Smooth muscle cell (in vitro differentiated cells): ENCODE results near the gene CCM2. TPM values are rescaled to one million over a fixed set of nuclear protein-coding genes. Genes with fewer than 3 reads are reported as not detected.

ENCODE experiments used
- DNase-seq: peaks from one replicate; lab custom pipeline; 2025; ENCODE audit not compliant: unreplicated experiment; lab: John Stamatoyannopoulos, UW
- H2AFZ ChIP-seq: fragments of 200-600 bp; sonication (generic); 2 replicates; pipeline ENCODE4 v1.6.0; 2016; ENCODE audit warnings: antibody characterized with exemption, low read depth, mild to moderate bottlenecking
- H3F3A ChIP-seq: fragments of 200-600 bp; sonication (generic); 2 replicates; pipeline ENCODE4 v1.6.0; 2017; ENCODE audit warnings: antibody characterized with exemption, low read depth
- H3K27ac ChIP-seq: fragments of 200-600 bp; sonication (generic); 2 replicates; pipeline ENCODE4 v1.5.1; 2016; ENCODE audit warnings: low read depth, mild to moderate bottlenecking
- H3K27me3 ChIP-seq: fragments of 200-600 bp; sonication (generic); 2 replicates; pipeline ENCODE4 v1.6.1; 2016; ENCODE audit warnings: low read depth, mild to moderate bottlenecking
- H3K36me3 ChIP-seq: fragments of 200-600 bp; sonication (generic); 2 replicates; pipeline ENCODE4 v1.5.1; 2016; ENCODE audit warnings: low read depth
- H3K4me1 ChIP-seq: fragments of 200-600 bp; sonication (generic); 2 replicates; pipeline ENCODE4 v1.5.1; 2016; ENCODE audit warnings: low read depth
- H3K4me2 ChIP-seq: fragments of 200-600 bp; sonication (generic); 2 replicates; pipeline ENCODE4 v1.6.0; 2016; ENCODE audit warnings: mild to moderate bottlenecking
- H3K4me3 ChIP-seq: fragments of 200-600 bp; sonication (generic); 2 replicates; pipeline ENCODE4 v1.5.1; 2016; ENCODE audit warnings: mild to moderate bottlenecking
- H3K79me2 ChIP-seq: fragments of 200-600 bp; sonication (generic); 2 replicates; pipeline ENCODE4 v1.6.0; 2016; ENCODE audit warnings: low read depth, mild to moderate bottlenecking
- H3K9ac ChIP-seq: fragments of 200-600 bp; sonication (generic); 2 replicates; pipeline ENCODE4 v1.6.0; 2016; ENCODE audit warnings: low read depth
- H3K9me3 ChIP-seq: fragments of 200-600 bp; sonication (generic); replicated peaks from 2 replicates; pipeline ENCODE4 v1.5.1; 2016; ENCODE audit warnings: low read depth
- H4K20me1 ChIP-seq: fragments of 200-600 bp; sonication (generic); 2 replicates; pipeline ENCODE4 v1.6.0; 2016; ENCODE audit warnings: low read depth
- CTCF ChIP-seq: fragments of 200-600 bp; sonication (generic); IDR thresholded peaks from 2 replicates; pipeline ENCODE4 v1.5.1; 2017; ENCODE audit warnings: borderline replicate concordance, mild to moderate bottlenecking, antibody characterized with exemption; ENCODE audit not compliant: insufficient read depth, poor library complexity, severe bottlenecking
- WGBS: methylation state at CpG from one replicate; pipeline ENCODE4 v1.1.7; 2016; ENCODE audit warnings: low lambda C conversion rate; 5-methylcytosine and 5-hydroxymethylcytosine counted together
- polyA plus RNA-seq: library from polyadenylated mRNA; unstranded; fragments of >200 nt; fragmentation: Nextera tagmentation; extraction: Ambion mirVana; gene quantifications from 2 replicates; pipeline ENCODE4 v1.2.1, GENCODE V29; 2016
- total RNA-seq: library from RNA; depleted of rRNA; stranded (reverse); fragments of >200 nt; gene quantifications from 2 replicates; pipeline ENCODE4 v1.2.3, GENCODE V29; 2014

Gene CCM2
- total and polyA plus RNA-seq, 2 experiments from 2014 or later, result 32.6 to 85.5 TPM

GRCh38 chr7:45007571-45008328 is 7.7 kb downstream of the CCM2 start:
- H3F3A ChIP-seq, result no peaks in the 10 kb centered on the region
- no peaks in the 10 kb centered on the region for H3K9me3 ChIP-seq
- no peak overlapping the region for H3K4me3 ChIP-seq
- WGBS, result 97% methylated on average over 7 of the region's 7 CpGs
- no peaks in the 10 kb centered on the region for H3K27me3 ChIP-seq
- no peak overlapping the region for H3K27ac ChIP-seq
- no peak for DNase-seq
- H3K36me3 ChIP-seq, result no peaks in the 10 kb centered on the region
- H3K9ac ChIP-seq, result no peak overlapping the region
- no peak for TF ChIP-seq CTCF
- H3K4me1 ChIP-seq, result no peaks in the 10 kb centered on the region
- H2AFZ ChIP-seq, result no peak overlapping the region
- H3K4me2 ChIP-seq, result no peak overlapping the region
- H4K20me1 ChIP-seq, result peaks cover 81% of the 10 kb centered on the region
- H3K79me2 ChIP-seq, result peaks cover 90% of the 10 kb centered on the region

GRCh38 chr7:45013465-45013967 is 13.5 kb downstream of the CCM2 start:
- no peak overlapping the region for H3K4me2 ChIP-seq
- H3K27me3 ChIP-seq, result no peaks in the 10 kb centered on the region
- TF ChIP-seq CTCF, result no peak
- H2AFZ ChIP-seq, result no peak overlapping the region
- peaks cover 71% of the 10 kb centered on the region for H4K20me1 ChIP-seq
- no peak overlapping the region for H3K9ac ChIP-seq
- no peaks in the 10 kb centered on the region for H3F3A ChIP-seq
- DNase-seq, result no peak
- no peak overlapping the region for H3K4me3 ChIP-seq
- H3K27ac ChIP-seq, result no peak overlapping the region
- no peaks in the 10 kb centered on the region for H3K36me3 ChIP-seq
- no peaks in the 10 kb centered on the region for H3K4me1 ChIP-seq
- no peaks in the 10 kb centered on the region for H3K9me3 ChIP-seq
- WGBS, result 98% methylated on average over 2 of the region's 2 CpGs
- peaks cover 86% of the 10 kb centered on the region for H3K79me2 ChIP-seq

DNA sequence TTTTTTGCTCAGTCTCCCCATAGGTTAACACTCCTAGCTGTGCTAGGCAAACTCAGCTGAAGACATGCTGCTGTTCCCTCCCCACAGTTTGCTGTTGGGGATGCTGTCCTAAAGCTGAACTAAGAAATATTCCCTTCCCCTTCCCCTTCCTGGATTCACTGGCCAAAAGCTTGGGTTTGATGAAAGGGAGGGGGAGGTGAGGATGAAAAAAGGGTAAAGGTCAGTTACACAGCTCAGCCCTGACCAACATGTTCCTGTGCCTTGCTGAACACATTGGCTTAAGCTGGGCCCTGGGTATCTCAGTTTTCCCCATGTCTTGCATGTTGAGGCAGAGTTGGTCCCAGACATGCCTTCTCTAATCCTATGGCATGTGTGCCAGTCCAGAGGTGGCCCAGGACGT is 15.3 kb downstream of the CCM2 start:
- Histone ChIP-seq H3K27ac (no peak overlapping the region), H3K27me3 (no peaks in the 10 kb centered on the region), H3K4me3 (no peak overlapping the region), H3K79me2 (peaks cover 85% of the 10 kb centered on the region), H2AFZ (no peak overlapping the region), H3K4me2 (no peak overlapping the region), H3K36me3 (no peaks in the 10 kb centered on the region), H3K9ac (no peak overlapping the region), H3F3A (no peaks in the 10 kb centered on the region), H3K4me1 (no peaks in the 10 kb centered on the region), H4K20me1 (peaks cover 72% of the 10 kb centered on the region), H3K9me3 (no peaks in the 10 kb centered on the region)
- WGBS, result 94% methylated on average over 1 of the region's 1 CpG
- DNase-seq, result no peak
- no peak for TF ChIP-seq CTCF

- no peak for DNase-seq
- no peak for TF ChIP-seq CTCF
- H4K20me1 ChIP-seq, result peaks cover 73% of the 10 kb centered on the region
These were observed 17.3 kb downstream of the CCM2 start for GRCh38 chr7:45017253-45017652.

More at GRCh38 chr7:45017253-45017652, 17.3 kb downstream of the CCM2 start:
- peaks cover 87% of the 10 kb centered on the region for H3K79me2 ChIP-seq
- no peak overlapping the region for H2AFZ ChIP-seq
- no peak overlapping the region for H3K27ac ChIP-seq
- H3F3A ChIP-seq, result no peaks in the 10 kb centered on the region
- H3K9me3 ChIP-seq, result no peaks in the 10 kb centered on the region
- H3K27me3 ChIP-seq, result no peaks in the 10 kb centered on the region
- no peak overlapping the region for H3K4me2 ChIP-seq
- 79% methylated on average over 3 of the region's 3 CpGs for WGBS
- H3K4me1 ChIP-seq, result no peaks in the 10 kb centered on the region
- no peak overlapping the region for H3K4me3 ChIP-seq
- H3K9ac ChIP-seq, result no peak overlapping the region
- H3K36me3 ChIP-seq, result no peaks in the 10 kb centered on the region
